DOHH2 (cell line): ENCODE measurements around the gene PDE4DIP.
"Not testable (repeated sequence)": the region's sequence is repeated elsewhere in the genome, so short reads cannot be mapped to it uniquely, and the experiment has no call there.

ENCODE experiments used
- H3F3A ChIP-seq: fragments of 200-600 bp; sonication (generic), shearing (Covaris generic); 2 replicates; pipeline ENCODE4 v1.6.0; 2016; ENCODE audit warnings: antibody characterized with exemption, mild to moderate bottlenecking; ENCODE audit not compliant: control insufficient read depth, insufficient read depth
- H3K27ac ChIP-seq: fragments of 200-600 bp; sonication (generic); 2 replicates; pipeline ENCODE4 v1.5.1; 2014; ENCODE audit warnings: low read depth, mild to moderate bottlenecking, low read length, moderate library complexity
- H3K27me3 ChIP-seq: fragments of 200-600 bp; sonication (generic); 2 replicates; pipeline ENCODE4 v1.6.1; 2014; ENCODE audit warnings: mild to moderate bottlenecking, low read length, mixed read lengths; ENCODE audit not compliant: control insufficient read depth
- H3K36me3 ChIP-seq: fragments of 200-600 bp; sonication (generic); 2 replicates; pipeline ENCODE4 v1.6.1; 2014; ENCODE audit warnings: mild to moderate bottlenecking, low read length, moderate library complexity, mixed read lengths; ENCODE audit not compliant: control insufficient read depth
- H3K4me1 ChIP-seq: fragments of 200-600 bp; sonication (generic); 2 replicates; pipeline ENCODE4 v1.6.1; 2014; ENCODE audit warnings: mild to moderate bottlenecking, low read length, mixed read lengths; ENCODE audit not compliant: control insufficient read depth
- H3K4me2 ChIP-seq: fragments of 200-600 bp; sonication (generic); 2 replicates; pipeline ENCODE4 v1.6.0; 2014; ENCODE audit warnings: mild to moderate bottlenecking, low read length, moderate library complexity
- H3K4me3 ChIP-seq: fragments of 200-600 bp; sonication (generic); 2 replicates; pipeline ENCODE4 v1.5.1; 2014; ENCODE audit warnings: mild to moderate bottlenecking, low read length, mixed read lengths
- H3K79me2 ChIP-seq: fragments of 200-600 bp; sonication (generic); 2 replicates; pipeline ENCODE4 v1.6.1; 2014; ENCODE audit warnings: mild to moderate bottlenecking, low read length, mixed read lengths; ENCODE audit not compliant: control insufficient read depth
- H3K9me2 ChIP-seq: fragments of 200-600 bp; sonication (generic); replicated peaks from 2 replicates; pipeline ENCODE4 v1.6.1; 2014; ENCODE audit warnings: mild to moderate bottlenecking, low read length, mixed read lengths; ENCODE audit not compliant: control insufficient read depth
- H3K9me3 ChIP-seq: fragments of 200-600 bp; sonication (generic); 2 replicates; pipeline ENCODE4 v1.6.1; 2014; ENCODE audit warnings: antibody characterized with exemption, low read length, mixed read lengths; ENCODE audit not compliant: control insufficient read depth, insufficient read depth
- H4K20me1 ChIP-seq: fragments of 200-600 bp; sonication (generic); 2 replicates; pipeline ENCODE4 v1.6.0; 2014; ENCODE audit warnings: low read depth, mild to moderate bottlenecking, antibody characterized with exemption, low read length, moderate library complexity; ENCODE audit not compliant: control insufficient read depth, insufficient read depth

The PDE4DIP gene

DNA sequence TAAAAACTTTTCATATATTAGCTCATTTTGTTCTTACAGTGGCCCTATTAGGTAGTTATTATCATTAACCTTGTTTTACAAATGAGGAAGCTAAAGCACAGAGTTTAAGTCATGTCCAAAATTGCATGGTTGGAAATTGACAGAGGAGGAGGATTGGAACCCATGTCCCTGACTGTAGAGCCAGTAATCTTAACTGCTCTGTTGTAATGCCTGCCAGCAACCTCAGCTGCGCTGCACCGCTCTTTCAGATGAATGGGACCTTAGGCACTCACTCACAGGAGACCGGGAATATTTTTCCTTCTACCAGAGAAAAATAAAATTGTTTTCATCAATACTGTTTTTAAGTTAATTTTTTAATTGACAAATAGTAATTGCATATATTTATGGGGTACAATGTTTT lies 14.9 kb upstream of the PDE4DIP start:
- H4K20me1 ChIP-seq, H3K9me2 ChIP-seq, H3K4me3 ChIP-seq, H3K9me3 ChIP-seq, H3K27ac ChIP-seq, H3K36me3 ChIP-seq, H3K27me3 ChIP-seq, H3K4me2 ChIP-seq, H3K4me1 ChIP-seq, H3K79me2 ChIP-seq, H3F3A ChIP-seq: not testable (repeated sequence)

DNA sequence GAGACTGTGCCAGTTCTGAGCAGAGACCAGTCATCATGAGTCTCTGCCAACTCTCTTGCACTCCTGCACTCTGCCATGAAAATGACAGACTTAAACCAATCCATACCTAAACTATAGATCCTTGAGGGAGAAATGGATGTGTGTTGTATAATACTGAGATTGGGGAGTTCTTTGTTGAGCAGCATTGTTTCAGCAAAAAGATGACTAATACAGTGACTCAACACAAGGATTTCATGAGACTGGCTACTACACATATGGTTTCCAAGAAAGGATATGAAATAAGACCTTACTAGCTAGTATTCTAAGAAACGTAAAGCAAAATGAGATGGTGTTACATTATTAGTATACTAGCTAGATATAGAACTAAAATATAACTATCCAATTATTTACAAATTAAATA lies 3.0 kb upstream of the PDE4DIP start:
- not testable (repeated sequence) for H4K20me1 ChIP-seq, H3F3A ChIP-seq, H3K27ac ChIP-seq, H3K4me2 ChIP-seq, H3K9me3 ChIP-seq, H3K4me3 ChIP-seq, H3K9me2 ChIP-seq, H3K79me2 ChIP-seq, H3K27me3 ChIP-seq, H3K4me1 ChIP-seq, H3K36me3 ChIP-seq

DNA sequence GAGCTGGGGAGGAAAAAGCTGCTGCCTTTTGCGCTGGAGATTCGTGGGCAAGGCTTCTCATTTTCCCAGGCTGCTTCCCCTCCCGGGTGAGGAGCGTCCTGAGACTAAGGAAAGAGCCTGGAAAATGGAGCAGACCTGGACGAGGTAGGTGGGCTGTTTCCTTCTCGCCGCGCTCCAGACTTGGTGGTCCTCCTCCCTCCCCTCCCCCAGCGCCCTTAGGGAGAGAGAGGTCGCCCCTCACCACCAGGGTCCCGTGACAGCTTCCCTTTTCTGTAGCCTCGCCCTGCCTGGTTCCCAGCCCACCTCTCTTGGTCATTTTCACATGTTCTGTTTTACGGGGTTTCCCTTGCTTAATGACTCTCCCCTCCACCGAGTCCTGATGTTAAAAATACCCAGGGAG lies 423 bp downstream of the PDE4DIP start:
- not testable (repeated sequence) for H3K9me2 ChIP-seq, H3K27ac ChIP-seq

DNA sequence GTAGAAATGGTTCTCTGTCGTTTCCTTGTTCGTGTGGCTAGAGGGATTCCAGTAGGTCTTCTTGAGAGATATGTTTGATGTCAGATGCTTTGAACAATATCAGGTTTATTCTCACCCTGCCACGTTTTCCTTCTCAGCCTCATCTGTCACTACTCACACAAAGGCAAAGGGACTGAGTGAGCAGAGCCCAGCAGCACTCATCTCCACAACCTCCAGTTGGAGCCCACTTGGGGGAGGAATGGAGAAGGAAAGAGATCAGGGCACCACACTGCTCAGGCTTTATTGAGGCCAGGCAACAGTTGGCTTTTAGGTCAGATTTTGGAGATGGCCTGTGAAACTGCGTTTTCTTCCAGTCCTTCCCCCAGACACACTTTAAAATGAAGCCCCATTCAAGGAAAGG lies 840 bp downstream of the PDE4DIP start:
- H4K20me1 ChIP-seq, H3K4me3 ChIP-seq, H3K9me2 ChIP-seq, H3K4me1 ChIP-seq, H3K79me2 ChIP-seq, H3K9me3 ChIP-seq, H3K4me2 ChIP-seq, H3K36me3 ChIP-seq, H3K27me3 ChIP-seq, H3K27ac ChIP-seq, H3F3A ChIP-seq: not testable (repeated sequence)

More for the DNA sequence above, 423 bp downstream of the PDE4DIP start:
- H3K36me3 ChIP-seq, H3F3A ChIP-seq, H3K9me3 ChIP-seq, H3K79me2 ChIP-seq, H3K4me2 ChIP-seq, H3K27me3 ChIP-seq, H4K20me1 ChIP-seq, H3K4me3 ChIP-seq, H3K4me1 ChIP-seq: not testable (repeated sequence)

DNA sequence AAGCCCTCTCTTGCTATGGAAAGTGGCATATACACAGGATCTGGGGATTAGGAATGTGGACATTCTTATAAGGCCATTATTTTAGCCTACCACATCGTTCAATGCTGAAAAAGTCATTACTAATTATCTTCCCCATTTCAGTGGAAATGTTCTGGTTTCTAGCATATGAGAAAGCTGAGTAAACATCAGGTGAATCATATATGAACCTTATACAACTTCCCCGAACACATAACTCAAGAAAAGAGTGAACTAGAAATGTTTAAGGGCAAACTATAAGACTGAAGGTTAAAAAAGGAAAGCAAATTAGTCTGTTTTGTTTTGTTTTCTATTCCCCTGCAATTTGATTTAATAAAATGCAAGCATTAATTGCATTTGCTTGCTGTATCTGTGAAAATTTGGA lies 6.1 kb downstream of the PDE4DIP start:
- not testable (repeated sequence) for H3K79me2 ChIP-seq, H3K4me1 ChIP-seq, H3K9me3 ChIP-seq, H3K4me3 ChIP-seq, H3K27me3 ChIP-seq, H3K27ac ChIP-seq, H3K9me2 ChIP-seq, H4K20me1 ChIP-seq, H3K36me3 ChIP-seq, H3F3A ChIP-seq, H3K4me2 ChIP-seq

DNA sequence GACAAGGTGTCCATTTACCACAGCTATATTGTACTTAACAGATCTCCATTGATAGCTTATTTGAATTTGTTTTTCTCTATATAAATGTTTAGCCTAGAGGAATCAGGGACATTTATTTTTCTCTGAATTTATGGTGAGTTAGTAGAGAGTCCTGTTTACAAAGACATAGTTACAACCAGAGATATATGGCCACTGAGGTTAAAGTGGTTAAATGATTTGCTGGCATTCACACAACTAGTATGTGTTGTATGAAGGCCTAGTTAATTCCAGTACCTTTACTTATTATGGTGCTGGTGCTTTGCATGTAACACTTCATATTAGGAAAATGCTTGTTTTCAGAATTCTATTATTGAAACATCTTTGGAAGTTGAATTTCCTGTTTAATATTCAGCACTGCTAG lies 6.6 kb downstream of the PDE4DIP start:
- H3K4me2 ChIP-seq, H4K20me1 ChIP-seq, H3K4me1 ChIP-seq, H3K79me2 ChIP-seq, H3K27me3 ChIP-seq, H3F3A ChIP-seq, H3K9me2 ChIP-seq, H3K4me3 ChIP-seq, H3K9me3 ChIP-seq, H3K36me3 ChIP-seq, H3K27ac ChIP-seq: not testable (repeated sequence)

DNA sequence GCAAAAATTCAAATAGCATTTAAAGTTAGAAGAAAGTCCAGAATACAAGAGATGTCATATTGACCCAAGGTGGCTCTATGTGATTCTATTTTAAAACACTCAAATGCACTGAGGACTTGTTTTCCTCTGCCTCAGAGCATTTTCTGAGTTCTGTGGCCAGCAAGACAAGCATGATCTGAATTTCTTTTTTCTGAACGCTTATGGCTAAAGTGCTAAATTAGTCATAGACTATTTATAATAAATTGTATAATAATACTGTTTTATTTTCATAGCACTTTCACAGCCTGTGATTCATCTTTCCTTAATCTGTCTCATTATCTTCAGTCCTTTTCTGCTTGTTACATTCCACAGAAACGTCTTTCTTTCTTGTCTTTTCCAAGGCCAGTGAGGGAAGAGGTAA lies 7.5 kb downstream of the PDE4DIP start:
- not testable (repeated sequence) for H3K4me1 ChIP-seq, H3K36me3 ChIP-seq, H3K9me3 ChIP-seq, H3F3A ChIP-seq, H3K27ac ChIP-seq, H4K20me1 ChIP-seq, H3K4me2 ChIP-seq, H3K27me3 ChIP-seq, H3K79me2 ChIP-seq, H3K4me3 ChIP-seq, H3K9me2 ChIP-seq

DNA sequence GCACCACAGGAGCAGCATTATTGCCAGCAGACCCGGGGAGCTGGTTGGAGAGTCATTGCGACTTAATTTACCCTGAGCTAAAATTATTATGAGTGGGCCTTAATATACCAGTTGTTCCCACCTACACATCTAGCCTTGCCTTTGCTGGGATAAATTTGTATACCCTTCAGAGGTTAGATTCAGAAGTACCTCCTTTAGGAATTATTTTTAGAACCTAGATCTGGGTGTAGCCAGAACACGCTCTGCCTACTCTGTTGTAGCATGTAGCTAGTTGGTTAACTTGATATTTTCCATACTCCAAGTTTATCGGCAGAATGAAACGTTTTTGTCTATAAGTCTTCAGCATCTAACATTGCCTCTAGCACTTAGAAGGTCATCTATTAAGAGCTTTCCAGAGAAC lies 9.1 kb downstream of the PDE4DIP start:
- H3K9me3 ChIP-seq, H3K9me2 ChIP-seq, H3K4me1 ChIP-seq, H3K27me3 ChIP-seq, H3K4me2 ChIP-seq, H3K27ac ChIP-seq, H3K79me2 ChIP-seq, H3F3A ChIP-seq, H4K20me1 ChIP-seq, H3K4me3 ChIP-seq, H3K36me3 ChIP-seq: not testable (repeated sequence)

DNA sequence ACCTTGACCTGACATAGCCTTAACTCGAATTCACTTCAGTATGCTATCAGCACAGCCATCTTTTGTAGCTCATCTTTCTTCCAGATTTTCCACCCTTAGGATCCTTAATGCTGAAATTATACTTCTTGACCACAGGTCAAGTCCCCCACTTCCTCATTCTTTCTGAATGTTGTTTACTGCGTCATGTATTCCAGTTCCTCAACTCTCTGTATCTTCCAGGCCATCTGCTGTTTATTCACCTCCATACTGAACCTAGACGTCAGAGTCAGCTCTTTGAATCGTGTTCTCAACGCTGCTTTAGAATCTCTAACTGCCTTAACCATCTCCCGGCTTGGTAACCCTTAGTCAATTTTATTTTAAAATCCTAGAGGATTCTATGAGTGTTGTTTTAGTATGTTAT lies 9.8 kb downstream of the PDE4DIP start:
- H3F3A ChIP-seq, H3K9me2 ChIP-seq, H3K4me3 ChIP-seq, H3K27me3 ChIP-seq, H3K27ac ChIP-seq, H3K79me2 ChIP-seq, H3K9me3 ChIP-seq, H3K4me1 ChIP-seq, H3K4me2 ChIP-seq, H3K36me3 ChIP-seq, H4K20me1 ChIP-seq: not testable (repeated sequence)
